ENCODE results near the gene MYL1.

- no peak for TF ChIP-seq POLR2A (IDR thresholded peaks at IDR 0.05)
- no peak for TF ChIP-seq EP300 (IDR thresholded peaks at IDR 0.05)
- no peak for TF ChIP-seq CTCF (IDR thresholded peaks at IDR 0.05)
Measured at GRCh38 chr2:210360412-210360811, 45.4 kb upstream of the MYL1 start.

Measured in ovary (tissue), 3 donors.